ENCODE results near the gene ETV7.

The ETV7 gene

GRCh38 chr6:36376742-36377141 lies 10.7 kb downstream of the ETV7 start:
- H3K9me3 ChIP-seq (ENCODE audit: control insufficient read depth in 5 of 5, low read length in 5 of 5) = no peaks in the 10 kb centered on the region
- no peak overlapping the region for H3K27ac ChIP-seq (ENCODE audit: low read depth, low read length)
- no peak overlapping the region for H3K9ac ChIP-seq (ENCODE audit: low read length in 5 of 5)
- H3K27me3 ChIP-seq (ENCODE audit: control insufficient read depth in 5 of 5, insufficient read depth in 4 of 5, low read length in 5 of 5) = peaks cover 0 to 3% (median 0%) of the 10 kb centered on the region in 5 donors
- no peak overlapping the region for H3K4me3 ChIP-seq (ENCODE audit: low read depth in 1 of 5, low read length in 5 of 5)
- H3K36me3 ChIP-seq (ENCODE audit: control insufficient read depth in 5 of 5, insufficient read depth in 5 of 5, low read length in 5 of 5) = no peaks in the 10 kb centered on the region
- H3K4me1 ChIP-seq (ENCODE audit: control insufficient read depth in 5 of 5, insufficient read depth in 5 of 5, low read length in 5 of 5) = peaks cover 0 to 11% (median 7%) of the 10 kb centered on the region in 5 donors

- no peak overlapping the region for H3K27ac ChIP-seq (ENCODE audit: low read depth, low read length)
- no peaks in the 10 kb centered on the region for H3K36me3 ChIP-seq (ENCODE audit: control insufficient read depth in 5 of 5, insufficient read depth in 5 of 5, low read length in 5 of 5)
- peaks cover 0 to 3% (median 0%) of the 10 kb centered on the region in 5 donors for H3K27me3 ChIP-seq (ENCODE audit: control insufficient read depth in 5 of 5, insufficient read depth in 4 of 5, low read length in 5 of 5)
- H3K4me1 ChIP-seq (ENCODE audit: control insufficient read depth in 5 of 5, insufficient read depth in 5 of 5, low read length in 5 of 5) = peaks cover 0 to 11% (median 7%) of the 10 kb centered on the region in 5 donors
- H3K9me3 ChIP-seq (ENCODE audit: control insufficient read depth in 5 of 5, low read length in 5 of 5) = no peaks in the 10 kb centered on the region
- H3K9ac ChIP-seq (ENCODE audit: low read length in 5 of 5) = no peak overlapping the region
- no peak overlapping the region for H3K4me3 ChIP-seq (ENCODE audit: low read depth in 1 of 5, low read length in 5 of 5)
Observed at GRCh38 chr6:36376183-36376582, 11.3 kb downstream of the ETV7 start.

GRCh38 chr6:36375644-36376155 lies 11.8 kb downstream of the ETV7 start:
- Histone ChIP-seq H3K4me1 (ENCODE audit: control insufficient read depth in 5 of 5, insufficient read depth in 5 of 5, low read length in 5 of 5) (peaks cover 0 to 11% (median 7%) of the 10 kb centered on the region in 5 donors), H3K9me3 (ENCODE audit: control insufficient read depth in 5 of 5, low read length in 5 of 5) (no peaks in the 10 kb centered on the region), H3K4me3 (ENCODE audit: low read depth in 1 of 5, low read length in 5 of 5) (no peak overlapping the region), H3K9ac (ENCODE audit: low read length in 5 of 5) (no peak overlapping the region), H3K27me3 (ENCODE audit: control insufficient read depth in 5 of 5, insufficient read depth in 4 of 5, low read length in 5 of 5) (peaks cover 0 to 3% (median 0%) of the 10 kb centered on the region in 5 donors), H3K36me3 (ENCODE audit: control insufficient read depth in 5 of 5, insufficient read depth in 5 of 5, low read length in 5 of 5) (no peaks in the 10 kb centered on the region), H3K27ac (ENCODE audit: low read depth, low read length) (no peak overlapping the region)

GRCh38 chr6:36374972-36375371 lies 12.5 kb downstream of the ETV7 start:
- Histone ChIP-seq H3K9me3 (ENCODE audit: control insufficient read depth in 5 of 5, low read length in 5 of 5) (no peaks in the 10 kb centered on the region), H3K4me3 (ENCODE audit: low read depth in 1 of 5, low read length in 5 of 5) (no peak overlapping the region), H3K9ac (ENCODE audit: low read length in 5 of 5) (peak overlapping the region in 1 of 5 donors; percentile 15), H3K4me1 (ENCODE audit: control insufficient read depth in 5 of 5, insufficient read depth in 5 of 5, low read length in 5 of 5) (peaks cover 0 to 11% (median 7%) of the 10 kb centered on the region in 5 donors), H3K27ac (ENCODE audit: low read depth, low read length) (no peak overlapping the region), H3K27me3 (ENCODE audit: control insufficient read depth in 5 of 5, insufficient read depth in 4 of 5, low read length in 5 of 5) (peaks cover 0 to 3% (median 0%) of the 10 kb centered on the region in 5 donors), H3K36me3 (ENCODE audit: control insufficient read depth in 5 of 5, insufficient read depth in 5 of 5, low read length in 5 of 5) (no peaks in the 10 kb centered on the region)

- H3K27ac ChIP-seq (ENCODE audit: low read depth, low read length) = no peak overlapping the region
- H3K9me3 ChIP-seq (ENCODE audit: control insufficient read depth in 5 of 5, low read length in 5 of 5) = no peaks in the 10 kb centered on the region
- no peak overlapping the region for H3K9ac ChIP-seq (ENCODE audit: low read length in 5 of 5)
- H3K4me1 ChIP-seq (ENCODE audit: control insufficient read depth in 5 of 5, insufficient read depth in 5 of 5, low read length in 5 of 5) = peaks cover 0 to 11% (median 7%) of the 10 kb centered on the region in 5 donors
- no peak overlapping the region for H3K4me3 ChIP-seq (ENCODE audit: low read depth in 1 of 5, low read length in 5 of 5)
- peaks cover 0 to 3% (median 0%) of the 10 kb centered on the region in 5 donors for H3K27me3 ChIP-seq (ENCODE audit: control insufficient read depth in 5 of 5, insufficient read depth in 4 of 5, low read length in 5 of 5)
- H3K36me3 ChIP-seq (ENCODE audit: control insufficient read depth in 5 of 5, insufficient read depth in 5 of 5, low read length in 5 of 5) = no peaks in the 10 kb centered on the region
Observed at GRCh38 chr6:36374194-36374593, 13.3 kb downstream of the ETV7 start.

- Histone ChIP-seq H3K4me1 (ENCODE audit: control insufficient read depth in 5 of 5, insufficient read depth in 5 of 5, low read length in 5 of 5) (peaks cover 0 to 11% (median 7%) of the 10 kb centered on the region in 5 donors), H3K27ac (ENCODE audit: low read depth, low read length) (no peak overlapping the region), H3K9me3 (ENCODE audit: control insufficient read depth in 5 of 5, low read length in 5 of 5) (no peaks in the 10 kb centered on the region), H3K36me3 (ENCODE audit: control insufficient read depth in 5 of 5, insufficient read depth in 5 of 5, low read length in 5 of 5) (no peaks in the 10 kb centered on the region), H3K4me3 (ENCODE audit: low read depth in 1 of 5, low read length in 5 of 5) (no peak overlapping the region), H3K27me3 (ENCODE audit: control insufficient read depth in 5 of 5, insufficient read depth in 4 of 5, low read length in 5 of 5) (peaks cover 0 to 3% (median 0%) of the 10 kb centered on the region in 5 donors), H3K9ac (ENCODE audit: low read length in 5 of 5) (no peak overlapping the region)
Observed at GRCh38 chr6:36373368-36374019, 14.0 kb downstream of the ETV7 start.

GRCh38 chr6:36372088-36372487 lies 15.4 kb downstream of the ETV7 start:
- H3K27me3 ChIP-seq (ENCODE audit: control insufficient read depth in 5 of 5, insufficient read depth in 4 of 5, low read length in 5 of 5) = peaks cover 0 to 3% (median 0%) of the 10 kb centered on the region in 5 donors
- H3K9ac ChIP-seq (ENCODE audit: low read length in 5 of 5) = no peak overlapping the region
- H3K36me3 ChIP-seq (ENCODE audit: control insufficient read depth in 5 of 5, insufficient read depth in 5 of 5, low read length in 5 of 5) = no peaks in the 10 kb centered on the region
- H3K9me3 ChIP-seq (ENCODE audit: control insufficient read depth in 5 of 5, low read length in 5 of 5) = no peaks in the 10 kb centered on the region
- peaks cover 0 to 11% (median 7%) of the 10 kb centered on the region in 5 donors for H3K4me1 ChIP-seq (ENCODE audit: control insufficient read depth in 5 of 5, insufficient read depth in 5 of 5, low read length in 5 of 5)
- H3K4me3 ChIP-seq (ENCODE audit: low read depth in 1 of 5, low read length in 5 of 5) = no peak overlapping the region
- no peak overlapping the region for H3K27ac ChIP-seq (ENCODE audit: low read depth, low read length)

- Histone ChIP-seq H3K4me1 (ENCODE audit: control insufficient read depth in 5 of 5, insufficient read depth in 5 of 5, low read length in 5 of 5) (peaks cover 0 to 11% (median 7%) of the 10 kb centered on the region in 5 donors), H3K27me3 (ENCODE audit: control insufficient read depth in 5 of 5, insufficient read depth in 4 of 5, low read length in 5 of 5) (peaks cover 0 to 3% (median 0%) of the 10 kb centered on the region in 5 donors), H3K9ac (ENCODE audit: low read length in 5 of 5) (no peak overlapping the region), H3K36me3 (ENCODE audit: control insufficient read depth in 5 of 5, insufficient read depth in 5 of 5, low read length in 5 of 5) (no peaks in the 10 kb centered on the region), H3K9me3 (ENCODE audit: control insufficient read depth in 5 of 5, low read length in 5 of 5) (no peaks in the 10 kb centered on the region), H3K27ac (ENCODE audit: low read depth, low read length) (no peak overlapping the region), H3K4me3 (ENCODE audit: low read depth in 1 of 5, low read length in 5 of 5) (no peak overlapping the region)
Observed at GRCh38 chr6:36371211-36371610, 16.3 kb downstream of the ETV7 start.

- Histone ChIP-seq H3K27ac (ENCODE audit: low read depth, low read length) (no peak overlapping the region), H3K9ac (ENCODE audit: low read length in 5 of 5) (no peak overlapping the region), H3K36me3 (ENCODE audit: control insufficient read depth in 5 of 5, insufficient read depth in 5 of 5, low read length in 5 of 5) (no peaks in the 10 kb centered on the region), H3K4me1 (ENCODE audit: control insufficient read depth in 5 of 5, insufficient read depth in 5 of 5, low read length in 5 of 5) (peaks cover 0 to 11% (median 7%) of the 10 kb centered on the region in 5 donors), H3K9me3 (ENCODE audit: control insufficient read depth in 5 of 5, low read length in 5 of 5) (no peaks in the 10 kb centered on the region), H3K27me3 (ENCODE audit: control insufficient read depth in 5 of 5, insufficient read depth in 4 of 5, low read length in 5 of 5) (peaks cover 0 to 3% (median 0%) of the 10 kb centered on the region in 5 donors), H3K4me3 (ENCODE audit: low read depth in 1 of 5, low read length in 5 of 5) (no peak overlapping the region)
Observed at GRCh38 chr6:36370638-36371037, 16.8 kb downstream of the ETV7 start.
